Immature natural killer cell (primary cell): Measurements from ENCODE around the gene LHFPL2. TPM values are rescaled to one million over a fixed set of nuclear protein-coding genes. Genes with fewer than 3 reads are reported as not detected.

ENCODE experiments used
- DNase-seq, 3 donors: peaks; one replicate each; pipeline ENCODE4 v3.0.0; 2022; ENCODE audit warnings: mixed read lengths in 1 of 3
- H3K27ac Mint-ChIP-seq, 6 donors: one replicate each; pipeline ENCODE4 v1.8.0; 2020; ENCODE audit warnings: mixed read lengths in 6 of 6, mild to moderate bottlenecking in 5 of 6, inconsistent platforms in 4 of 6, moderate library complexity in 3 of 6
- H3K27me3 Mint-ChIP-seq, 3 donors: one replicate each; pipeline ENCODE4 v1.8.0; 2020 to 2021; ENCODE audit warnings: low read depth in 3 of 3, mild to moderate bottlenecking in 3 of 3, mixed read lengths in 3 of 3, moderate library complexity in 3 of 3, inconsistent platforms in 1 of 3
- H3K36me3 Mint-ChIP-seq, 3 donors: one replicate each; pipeline ENCODE4 v1.8.0; 2020; ENCODE audit warnings: mixed read lengths in 3 of 3, inconsistent platforms in 2 of 3, mild to moderate bottlenecking in 2 of 3
- H3K4me1 Mint-ChIP-seq, 2 donors: one replicate each; pipeline ENCODE4 v1.8.0; 2020; ENCODE audit warnings: inconsistent platforms in 2 of 2, mild to moderate bottlenecking in 2 of 2, mixed read lengths in 2 of 2, moderate library complexity in 1 of 2
- H3K4me3 Mint-ChIP-seq, 5 donors: one replicate each; pipeline ENCODE4 v1.8.0; 2020; ENCODE audit warnings: mild to moderate bottlenecking in 5 of 5, mixed read lengths in 5 of 5, inconsistent platforms in 3 of 5, moderate library complexity in 3 of 5
- H3K9me3 Mint-ChIP-seq, 6 donors: one replicate each; pipeline ENCODE4 v1.8.0; 2020; ENCODE audit warnings: mild to moderate bottlenecking in 6 of 6, mixed read lengths in 6 of 6, inconsistent platforms in 4 of 6, moderate library complexity in 3 of 6
- polyA plus RNA-seq, 3 donors: library from polyadenylated mRNA; unstranded; fragments of 300-500 nt; fragmentation: Illumina TruSeq; gene quantifications; one replicate each; pipeline ENCODE4 v1.2.3, GENCODE V29; 2021

Gene LHFPL2
- polyA plus RNA-seq, 3 donors from 2014 or later: 0.09 to 0.49 TPM; not detected in 1

DNA sequence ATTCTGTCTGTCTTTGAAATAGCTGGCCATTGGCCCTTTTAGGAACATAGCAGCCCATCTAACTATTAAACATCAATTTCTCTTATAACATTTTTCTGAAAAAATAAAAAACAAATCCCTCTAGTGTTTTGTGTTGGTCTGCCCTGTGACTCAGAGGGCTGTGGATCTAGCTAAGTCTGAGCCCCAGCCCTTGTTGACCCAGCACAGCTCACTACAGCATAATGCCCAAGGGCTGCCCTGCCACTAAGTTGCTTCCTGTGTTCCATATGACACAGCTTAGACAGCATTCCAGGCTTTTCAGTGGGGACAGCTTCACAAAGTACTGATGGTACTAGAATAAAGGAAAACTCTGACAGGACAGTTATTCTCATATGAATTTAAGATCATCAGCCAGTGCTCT is 152.2 kb downstream of the LHFPL2 start:
- no peak overlapping the region for H3K4me3 Mint-ChIP-seq
- no peak overlapping the region for H3K27ac Mint-ChIP-seq
- H3K9me3 Mint-ChIP-seq: no peaks in the 10 kb centered on the region
- H3K4me1 Mint-ChIP-seq: peaks cover 6 to 9% of the 10 kb centered on the region in 2 donors
- H3K36me3 Mint-ChIP-seq: no peaks in the 10 kb centered on the region
- no peak for DNase-seq
- H3K27me3 Mint-ChIP-seq: peaks cover 5 to 34% (median 5%) of the 10 kb centered on the region in 3 donors

DNA sequence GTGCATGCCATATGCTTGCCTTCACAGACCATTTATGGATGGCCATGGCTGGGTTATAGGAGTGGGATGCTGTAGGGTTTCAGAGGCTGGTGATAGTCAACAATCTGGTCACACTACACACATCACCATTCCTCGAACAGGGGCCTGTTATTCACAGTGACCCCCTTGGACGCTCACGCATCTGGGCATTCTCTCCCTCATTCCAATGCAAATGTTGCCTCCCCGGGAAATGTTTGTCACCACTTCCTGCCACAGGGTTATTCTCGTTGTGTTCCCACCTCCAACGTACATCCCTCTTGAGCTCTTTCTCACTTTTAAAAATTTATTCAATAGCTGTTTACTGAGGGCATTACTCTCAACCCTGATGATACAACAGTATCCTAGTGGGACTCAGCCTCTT is 152.8 kb downstream of the LHFPL2 start:
- DNase-seq: no peak
- H3K27ac Mint-ChIP-seq: no peak overlapping the region
- peaks cover 0 to 6% (median 3%) of the 10 kb centered on the region in 3 donors for H3K36me3 Mint-ChIP-seq
- H3K9me3 Mint-ChIP-seq: no peaks in the 10 kb centered on the region
- peaks cover 6 to 9% of the 10 kb centered on the region in 2 donors for H3K4me1 Mint-ChIP-seq
- peaks cover 5 to 31% (median 5%) of the 10 kb centered on the region in 3 donors for H3K27me3 Mint-ChIP-seq
- no peak overlapping the region for H3K4me3 Mint-ChIP-seq

DNA sequence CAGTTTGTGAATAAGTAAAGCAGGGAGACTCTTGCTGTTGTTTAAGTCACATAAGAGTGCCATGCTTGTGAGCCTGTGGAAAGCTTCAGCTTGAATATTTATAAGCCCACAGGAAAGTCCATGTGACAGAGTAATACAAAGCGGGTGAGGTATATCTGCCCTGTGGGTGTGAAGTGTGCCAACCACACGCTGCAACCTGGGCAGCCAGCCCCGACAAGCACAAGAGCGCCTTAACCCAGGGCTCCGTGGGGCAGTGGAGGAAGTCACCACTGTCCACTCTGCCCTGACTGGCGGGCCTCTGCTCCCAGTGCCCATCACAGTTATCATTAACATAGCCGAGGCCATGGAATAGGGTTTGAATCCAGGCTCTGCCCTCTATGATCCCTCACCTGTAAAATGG is 155.9 kb downstream of the LHFPL2 start:
- no peak overlapping the region for H3K4me3 Mint-ChIP-seq
- no peaks in the 10 kb centered on the region for H3K9me3 Mint-ChIP-seq
- peaks cover 6 to 9% of the 10 kb centered on the region in 2 donors for H3K4me1 Mint-ChIP-seq
- H3K36me3 Mint-ChIP-seq: peaks cover 0 to 22% (median 17%) of the 10 kb centered on the region in 3 donors
- peak; percentile 6 to 22 (median 19) for DNase-seq
- H3K27ac Mint-ChIP-seq: no peak overlapping the region
- peaks cover 0 to 11% (median 1%) of the 10 kb centered on the region in 3 donors for H3K27me3 Mint-ChIP-seq

DNA sequence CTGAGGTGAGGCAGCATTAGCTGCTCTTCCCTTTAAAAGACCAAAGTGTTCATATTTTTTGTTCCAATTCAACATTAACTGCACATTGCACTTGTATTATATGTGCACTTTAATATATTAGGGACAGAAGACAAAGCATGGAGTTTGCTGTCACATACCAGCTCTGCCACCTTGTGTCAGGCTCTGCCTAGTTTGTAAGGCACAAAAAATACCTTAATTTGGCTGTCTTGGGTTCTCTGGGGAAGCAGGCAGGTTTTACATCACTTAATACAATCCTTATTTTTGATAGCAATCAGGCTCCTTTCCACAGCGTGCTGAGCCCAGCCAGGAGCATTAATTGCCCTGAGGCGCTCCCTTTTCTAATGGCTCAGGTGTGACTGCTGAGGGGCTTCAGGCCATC is 156.3 kb downstream of the LHFPL2 start:
- Mint-ChIP-seq H3K36me3 (peaks cover 0 to 24% (median 17%) of the 10 kb centered on the region in 3 donors), H3K4me1 (peaks cover 6 to 9% of the 10 kb centered on the region in 2 donors), H3K4me3 (no peak overlapping the region), H3K9me3 (no peaks in the 10 kb centered on the region), H3K27ac (peak overlapping the region in 2 of 6 donors; percentile 3 to 30), H3K27me3 (peaks cover 0 to 10% (median 1%) of the 10 kb centered on the region in 3 donors)
- DNase-seq: no peak

DNA sequence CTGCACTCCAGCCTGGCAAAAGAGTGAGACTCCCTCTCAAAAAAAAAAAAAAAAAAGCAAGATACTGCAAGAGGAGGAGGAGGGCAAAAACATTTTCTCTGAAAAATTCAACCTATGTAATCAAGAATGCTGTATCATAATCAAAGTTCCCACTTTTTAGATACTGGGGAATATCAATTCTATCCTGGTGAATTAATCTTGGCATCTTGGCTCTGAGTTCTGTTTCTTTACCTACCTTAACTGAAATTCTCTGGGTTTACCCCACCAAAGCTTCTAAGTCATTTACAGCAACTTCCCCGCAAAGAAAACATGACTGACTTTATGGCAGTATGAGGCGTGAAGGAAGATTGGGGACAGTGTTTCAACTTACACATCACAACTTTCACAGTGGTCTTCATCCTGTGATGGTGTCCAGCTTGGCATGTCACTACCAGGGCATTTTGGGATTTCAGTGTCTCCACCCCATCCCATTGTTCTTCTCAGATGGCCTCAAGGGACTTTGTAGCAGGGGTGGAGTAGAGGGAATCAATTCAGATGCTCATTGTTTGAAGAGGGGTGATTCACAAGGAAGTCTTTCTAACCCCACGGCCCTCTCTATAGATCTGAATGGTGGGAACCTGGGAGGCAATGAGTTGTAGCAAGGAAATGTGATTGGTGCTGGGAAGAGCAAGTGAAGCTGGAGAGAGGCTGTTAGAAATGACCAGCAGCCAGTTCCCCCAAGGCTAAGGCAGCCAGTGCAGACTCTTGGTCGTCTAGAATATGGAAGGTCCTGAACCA is 157.7 kb downstream of the LHFPL2 start:
- Mint-ChIP-seq H3K27me3 (peaks cover 0 to 2% (median 0%) of the 10 kb centered on the region in 3 donors), H3K36me3 (peaks cover 0 to 24% (median 17%) of the 10 kb centered on the region in 3 donors), H3K27ac (no peak overlapping the region), H3K4me3 (no peak overlapping the region), H3K4me1 (peaks cover 6 to 9% of the 10 kb centered on the region in 2 donors), H3K9me3 (no peaks in the 10 kb centered on the region)
- no peak for DNase-seq

DNA sequence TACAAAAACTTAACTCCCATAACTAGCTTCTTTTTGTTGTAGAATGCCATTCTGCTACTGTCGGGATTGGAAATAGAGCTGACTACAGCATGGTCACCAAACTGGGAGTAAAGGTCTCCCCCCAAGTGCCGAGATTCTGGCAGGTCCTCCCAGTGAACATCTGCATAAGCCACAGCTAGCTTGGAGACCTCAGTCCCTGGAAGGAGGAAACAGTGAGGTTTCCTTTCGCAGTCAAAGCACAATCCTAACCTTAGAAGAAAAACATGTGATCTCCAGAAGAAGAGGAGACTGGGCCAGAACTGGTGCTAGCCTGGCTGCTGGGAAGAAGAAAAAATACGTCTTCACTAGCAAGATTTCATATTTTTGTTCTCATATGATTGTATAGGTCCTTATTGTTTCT is 160.7 kb downstream of the LHFPL2 start:
- H3K4me1 Mint-ChIP-seq: peaks cover 16 to 28% of the 10 kb centered on the region in 2 donors
- peaks cover 0 to 2% (median 0%) of the 10 kb centered on the region in 3 donors for H3K27me3 Mint-ChIP-seq
- no peaks in the 10 kb centered on the region for H3K9me3 Mint-ChIP-seq
- H3K36me3 Mint-ChIP-seq: peaks cover 6 to 25% (median 18%) of the 10 kb centered on the region in 3 donors
- H3K4me3 Mint-ChIP-seq: no peak overlapping the region
- DNase-seq: no peak
- H3K27ac Mint-ChIP-seq: no peak overlapping the region

DNA sequence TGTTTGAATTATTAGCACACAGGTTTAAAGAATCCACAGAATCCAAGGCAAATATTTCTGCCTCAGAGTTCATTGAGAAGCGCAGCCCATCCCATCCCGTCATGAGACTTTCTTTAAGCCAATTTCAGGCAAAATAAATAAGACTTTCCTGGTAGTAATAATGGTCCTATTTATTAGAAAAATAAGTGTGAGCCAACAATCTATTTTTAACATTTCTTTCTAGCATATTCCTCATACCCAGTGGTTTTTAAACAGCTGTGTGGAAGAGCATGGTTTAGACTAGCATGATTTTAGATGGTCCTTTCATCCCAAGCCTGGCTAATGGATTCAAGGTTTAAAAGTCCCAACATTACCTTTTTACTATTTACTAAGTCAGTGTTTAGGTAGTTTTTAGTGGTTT is 162.4 kb downstream of the LHFPL2 start:
- Mint-ChIP-seq H3K36me3 (peaks cover 6 to 28% (median 20%) of the 10 kb centered on the region in 3 donors), H3K27ac (no peak overlapping the region), H3K27me3 (peaks cover 0 to 2% (median 0%) of the 10 kb centered on the region in 3 donors), H3K4me3 (no peak overlapping the region), H3K9me3 (no peaks in the 10 kb centered on the region), H3K4me1 (peaks cover 11 to 22% of the 10 kb centered on the region in 2 donors)
- DNase-seq: no peak

DNA sequence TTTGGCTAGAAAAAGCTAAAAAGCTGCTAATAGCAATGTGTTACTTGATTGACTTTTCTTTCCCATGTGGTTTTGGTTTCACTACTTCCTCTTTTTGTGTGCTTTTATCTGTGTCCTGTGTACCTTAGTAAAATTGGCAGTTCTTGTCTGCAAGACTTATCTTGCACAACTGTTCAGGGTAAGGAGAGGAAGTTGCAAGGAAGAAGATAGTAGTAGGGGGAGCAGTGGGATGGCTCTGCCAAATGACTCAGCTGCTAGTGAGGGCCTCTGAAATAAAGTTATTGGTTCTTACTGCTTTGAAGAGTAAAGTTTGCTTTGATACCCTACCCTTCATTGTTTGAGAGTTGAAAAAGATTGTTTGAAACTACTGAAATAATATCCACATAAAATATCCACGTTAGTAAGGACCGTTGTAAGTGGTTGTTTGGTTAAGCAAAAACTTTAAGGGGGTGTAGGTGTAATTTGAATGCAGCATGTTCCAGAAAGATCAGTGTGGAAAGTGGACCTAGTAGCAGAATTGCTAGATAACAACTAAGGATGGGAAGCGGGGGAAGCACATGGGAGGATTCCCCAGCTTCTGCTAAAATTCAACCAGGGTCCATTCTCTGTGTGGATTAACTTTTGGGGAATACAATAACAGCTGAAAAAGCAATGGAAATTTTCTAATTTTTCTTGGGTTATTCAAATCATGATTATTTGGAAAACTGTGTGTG is 164.6 kb downstream of the LHFPL2 start:
- DNase-seq: no peak
- peaks cover 0 to 2% (median 0%) of the 10 kb centered on the region in 3 donors for H3K27me3 Mint-ChIP-seq
- no peak overlapping the region for H3K27ac Mint-ChIP-seq
- peaks cover 4 to 22% (median 6%) of the 10 kb centered on the region in 3 donors for H3K36me3 Mint-ChIP-seq
- no peak overlapping the region for H3K4me3 Mint-ChIP-seq
- H3K9me3 Mint-ChIP-seq: no peaks in the 10 kb centered on the region
- H3K4me1 Mint-ChIP-seq: peaks cover 11 to 22% of the 10 kb centered on the region in 2 donors

DNA sequence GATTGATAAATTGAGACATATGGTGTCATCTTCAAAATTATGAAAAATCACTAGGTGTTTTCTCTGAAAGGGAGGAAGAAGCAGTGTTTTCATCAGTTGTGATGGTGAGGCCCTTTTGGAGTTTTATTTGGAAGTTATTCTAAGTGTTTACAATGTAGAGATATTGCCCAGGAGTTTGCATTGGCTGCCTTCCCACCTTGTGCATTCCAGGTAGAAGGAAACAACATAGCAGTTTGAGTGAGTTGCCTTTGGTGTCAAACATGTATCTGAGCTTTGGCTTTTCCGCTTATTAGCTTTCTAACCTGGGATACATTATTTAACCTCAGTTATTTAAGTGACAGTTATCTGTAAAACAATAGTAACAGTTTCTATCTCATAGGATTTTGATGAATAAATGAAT is 165.6 kb downstream of the LHFPL2 start:
- Mint-ChIP-seq H3K27me3 (peaks cover 0 to 2% (median 0%) of the 10 kb centered on the region in 3 donors), H3K4me3 (no peak overlapping the region), H3K9me3 (no peaks in the 10 kb centered on the region), H3K27ac (no peak overlapping the region), H3K4me1 (peaks cover 11 to 22% of the 10 kb centered on the region in 2 donors), H3K36me3 (peaks cover 4 to 12% (median 6%) of the 10 kb centered on the region in 3 donors)
- no peak for DNase-seq

DNA sequence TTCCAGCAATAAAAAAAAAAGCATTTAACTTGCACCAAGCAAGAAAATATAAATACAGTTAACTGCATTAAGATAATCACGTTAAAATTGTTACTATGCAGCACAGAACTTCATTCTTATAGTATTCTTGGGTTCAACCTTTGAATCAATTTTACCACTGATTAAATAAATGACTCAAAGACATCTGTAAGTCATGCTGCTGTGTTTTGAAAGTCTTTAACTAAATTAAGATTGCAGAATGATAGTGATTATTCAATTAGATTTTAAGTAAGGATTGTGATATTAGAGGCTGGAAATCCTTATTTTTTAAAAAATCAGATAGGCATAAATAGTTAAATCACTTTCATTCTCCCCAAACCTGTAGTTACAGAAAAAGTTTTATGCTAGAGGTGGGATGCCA is 171.8 kb downstream of the LHFPL2 start:
- Mint-ChIP-seq H3K36me3 (peaks cover 0 to 12% (median 0%) of the 10 kb centered on the region in 3 donors), H3K9me3 (no peaks in the 10 kb centered on the region), H3K27ac (no peak overlapping the region), H3K4me1 (no peaks in the 10 kb centered on the region), H3K27me3 (no peaks in the 10 kb centered on the region), H3K4me3 (no peak overlapping the region)
- no peak for DNase-seq

DNA sequence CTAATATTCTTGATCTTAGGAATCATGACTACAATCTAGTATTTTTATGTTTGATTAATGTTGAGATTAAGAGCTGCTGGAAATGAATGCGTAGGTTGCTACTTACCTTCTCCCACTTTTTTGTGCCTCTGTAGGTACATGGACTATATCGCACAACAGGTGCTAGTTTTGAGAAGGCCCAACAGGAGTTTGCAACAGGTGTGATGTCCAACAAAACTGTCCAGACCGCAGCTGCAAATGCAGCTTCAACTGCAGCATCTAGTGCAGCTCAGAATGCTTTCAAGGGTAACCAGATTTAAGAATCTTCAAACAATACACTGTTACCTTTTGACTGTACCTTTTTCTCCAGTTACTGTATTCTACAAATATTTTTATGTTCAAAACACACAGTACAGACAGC is 173.2 kb downstream of the LHFPL2 start:
- no peaks in the 10 kb centered on the region for H3K9me3 Mint-ChIP-seq
- H3K27ac Mint-ChIP-seq: no peak overlapping the region
- H3K4me3 Mint-ChIP-seq: no peak overlapping the region
- H3K27me3 Mint-ChIP-seq: no peaks in the 10 kb centered on the region
- peaks cover 0 to 12% (median 0%) of the 10 kb centered on the region in 3 donors for H3K36me3 Mint-ChIP-seq
- DNase-seq: no peak
- no peaks in the 10 kb centered on the region for H3K4me1 Mint-ChIP-seq

DNA sequence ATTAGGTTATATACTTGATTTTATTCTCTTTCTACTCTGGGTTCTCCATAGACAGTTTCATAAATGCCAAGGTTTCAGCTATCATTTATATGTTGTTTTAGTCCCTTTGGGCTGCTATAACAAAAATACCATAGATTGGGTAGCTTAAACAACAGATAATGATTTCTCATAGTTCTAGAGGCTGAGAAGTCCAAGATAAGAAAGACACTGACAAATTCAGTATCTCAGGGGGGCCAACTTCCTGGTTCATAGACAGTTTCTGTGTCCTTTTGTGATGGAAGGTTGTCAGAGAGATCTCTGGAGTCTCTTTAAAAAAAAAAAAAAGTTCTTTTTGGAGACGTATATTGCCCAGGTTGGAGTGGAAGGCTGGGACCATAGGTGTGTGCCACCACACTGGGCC is 174.8 kb downstream of the LHFPL2 start:
- peaks cover 0 to 9% (median 0%) of the 10 kb centered on the region in 3 donors for H3K36me3 Mint-ChIP-seq
- H3K27ac Mint-ChIP-seq: no peak overlapping the region
- no peak overlapping the region for H3K4me3 Mint-ChIP-seq
- H3K27me3 Mint-ChIP-seq: no peaks in the 10 kb centered on the region
- no peaks in the 10 kb centered on the region for H3K4me1 Mint-ChIP-seq
- no peak for DNase-seq
- H3K9me3 Mint-ChIP-seq: no peaks in the 10 kb centered on the region

DNA sequence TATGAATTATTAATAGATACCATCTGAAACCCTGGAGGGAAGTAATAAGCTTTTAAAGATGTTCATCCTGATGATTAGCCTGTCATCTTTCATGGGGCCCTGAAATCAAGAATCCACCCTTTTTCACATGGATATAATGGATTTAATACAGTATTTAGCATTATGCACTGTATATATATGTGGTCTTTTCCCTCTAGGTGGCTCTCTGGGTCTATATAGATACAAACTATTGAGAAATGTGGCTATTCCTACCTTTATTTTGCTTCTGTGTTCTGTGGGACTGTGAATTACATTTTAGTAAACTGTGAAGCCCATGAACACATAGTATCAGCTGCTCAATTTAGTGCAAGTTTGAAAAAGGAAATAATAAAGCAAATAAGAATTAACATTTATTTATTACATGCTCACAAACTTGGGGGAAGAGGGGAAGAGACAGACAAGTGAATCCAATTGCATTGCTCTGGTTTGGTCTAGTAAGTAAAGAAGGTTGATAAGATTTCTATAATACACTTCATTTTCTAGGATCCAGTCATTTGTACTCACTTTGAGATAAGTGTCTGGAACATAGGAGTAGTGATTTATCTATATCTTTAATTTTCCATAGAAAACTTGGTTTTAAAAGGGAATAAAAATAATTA is 176.0 kb downstream of the LHFPL2 start:
- DNase-seq: no peak
- Mint-ChIP-seq H3K27me3 (no peaks in the 10 kb centered on the region), H3K27ac (no peak overlapping the region), H3K4me3 (no peak overlapping the region), H3K9me3 (no peaks in the 10 kb centered on the region), H3K4me1 (peaks cover 0 to 2% of the 10 kb centered on the region in 2 donors), H3K36me3 (peaks cover 0 to 9% (median 0%) of the 10 kb centered on the region in 3 donors)

DNA sequence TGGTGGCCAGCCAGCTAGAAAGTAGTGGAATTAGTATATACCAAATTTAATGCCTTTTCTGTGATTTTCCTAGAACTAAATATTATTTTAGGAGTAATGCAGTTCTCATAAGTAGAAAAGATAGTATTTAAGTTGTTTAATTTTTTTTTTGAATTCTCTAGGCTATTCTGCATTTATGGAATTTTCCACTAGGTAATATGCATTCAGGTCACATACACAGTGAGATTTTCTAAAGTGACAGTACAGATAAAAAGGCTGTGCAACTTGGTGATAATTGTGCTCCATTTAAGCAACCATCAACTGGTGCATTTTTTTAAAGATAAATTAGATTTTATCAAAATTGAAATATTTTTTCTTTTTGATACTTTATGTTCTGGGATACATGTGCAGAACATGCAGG is 176.7 kb downstream of the LHFPL2 start:
- Mint-ChIP-seq H3K9me3 (no peaks in the 10 kb centered on the region), H3K4me1 (peaks cover 0 to 2% of the 10 kb centered on the region in 2 donors), H3K36me3 (peaks cover 0 to 8% (median 0%) of the 10 kb centered on the region in 3 donors), H3K27me3 (no peaks in the 10 kb centered on the region), H3K27ac (no peak overlapping the region), H3K4me3 (no peak overlapping the region)
- DNase-seq: no peak
